Measurements from ENCODE around the gene LAMA2.

Gene LAMA2

GRCh38 chr6:129281168-129281796 lies 398.3 kb downstream of the LAMA2 start:
- no peak overlapping the region for H3K27ac ChIP-seq
- TF ChIP-seq CTCF (IDR thresholded peaks at IDR 0.05) = no peak
- no peak overlapping the region for H3K4me3 ChIP-seq
- no peak for DNase-seq (ENCODE audit: low spot score)

- no peak for DNase-seq (ENCODE audit: low spot score)
- no peak overlapping the region for H3K4me3 ChIP-seq
- no peak for TF ChIP-seq CTCF (IDR thresholded peaks at IDR 0.05)
- H3K27ac ChIP-seq = no peak overlapping the region
Measured at GRCh38 chr6:129282019-129282418, 399.1 kb downstream of the LAMA2 start.

- Histone ChIP-seq H3K27ac (peak overlapping the region in 1 of 2 donors; percentile 10), H3K4me3 (no peak overlapping the region)
- DNase-seq (ENCODE audit: low spot score) = no peak
- TF ChIP-seq CTCF (IDR thresholded peaks at IDR 0.05) = no peak
Measured at GRCh38 chr6:129284225-129284624, 401.3 kb downstream of the LAMA2 start.

GRCh38 chr6:129287231-129288177 lies 404.6 kb downstream of the LAMA2 start:
- Histone ChIP-seq H3K4me3 (no peak overlapping the region), H3K27ac (no peak overlapping the region)
- no peak for TF ChIP-seq CTCF (IDR thresholded peaks at IDR 0.05)
- no peak for DNase-seq (ENCODE audit: low spot score)

GRCh38 chr6:129289442-129289841 lies 406.5 kb downstream of the LAMA2 start:
- no peak for TF ChIP-seq CTCF (IDR thresholded peaks at IDR 0.05)
- H3K27ac ChIP-seq = no peak overlapping the region
- DNase-seq (ENCODE audit: low spot score) = no peak
- no peak overlapping the region for H3K4me3 ChIP-seq

- TF ChIP-seq CTCF (IDR thresholded peaks at IDR 0.05) = no peak
- Histone ChIP-seq H3K27ac (no peak overlapping the region), H3K4me3 (no peak overlapping the region)
- DNase-seq (ENCODE audit: low spot score) = no peak
Measured at GRCh38 chr6:129292836-129293235, 409.9 kb downstream of the LAMA2 start.

Measured in coronary artery (tissue), 2 donors.